Measurements from ENCODE around the gene HIPK2. TPM values are rescaled to one million over a fixed set of nuclear protein-coding genes. Genes with fewer than 3 reads are reported as not detected.

HIPK2 gene
- total RNA-seq, 4 donors from 2014 or later, result 13.6 to 21.8 (median 18.2) TPM

DNA sequence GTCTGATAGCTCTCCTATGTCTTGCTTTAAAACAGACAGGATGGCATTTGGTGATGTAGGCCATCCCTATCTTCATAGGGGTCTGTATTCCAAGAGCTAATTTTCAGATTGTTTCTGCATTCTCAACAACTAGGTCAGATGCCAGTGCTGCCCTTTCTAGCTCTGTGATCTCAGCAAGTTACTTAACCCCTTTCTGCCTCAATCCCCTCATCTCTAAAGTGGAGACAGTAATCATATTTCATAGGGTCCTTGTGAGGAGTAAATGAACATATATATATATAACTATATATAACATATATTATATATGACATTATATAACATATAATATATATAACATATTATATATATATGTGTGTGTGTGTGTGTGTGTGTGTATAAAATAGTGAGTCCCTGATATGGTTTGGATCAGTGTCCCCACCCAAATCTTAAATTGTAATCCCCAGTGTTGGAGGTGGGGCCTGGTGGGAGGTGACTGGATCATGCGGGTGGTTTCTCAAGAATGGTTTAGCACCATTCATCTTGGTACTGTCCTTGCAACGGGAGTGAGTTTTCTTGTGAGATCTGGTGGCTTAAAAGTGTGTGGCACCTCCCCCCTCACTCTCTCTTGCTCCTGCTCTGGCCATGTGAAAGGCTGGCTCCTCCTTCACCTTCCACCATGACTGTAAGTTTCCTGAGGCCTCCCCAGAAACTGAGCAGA, 45.2 kb downstream of the HIPK2 start:
- DNase-seq (ENCODE audit: low spot score in 2 of 2), result no peak
- H3K4me1 ChIP-seq, result peaks cover 49% of the 10 kb centered on the region
- no peaks in the 10 kb centered on the region for H3K27me3 ChIP-seq
- peak overlapping the region; percentile 31 for H3K27ac ChIP-seq
- H3K36me3 ChIP-seq, result no peaks in the 10 kb centered on the region
- WGBS, result 86% methylated on average over 2 of the region's 2 CpGs
- H3K4me3 ChIP-seq, result no peak overlapping the region
- TF ChIP-seq POLR2AphosphoS5 (IDR thresholded peaks at IDR 0.05) (no peak), POLR2A (IDR thresholded peaks at IDR 0.05) (no peak), EP300 (IDR thresholded peaks at IDR 0.05) (no peak)
- TF ChIP-seq, protein P1, sequence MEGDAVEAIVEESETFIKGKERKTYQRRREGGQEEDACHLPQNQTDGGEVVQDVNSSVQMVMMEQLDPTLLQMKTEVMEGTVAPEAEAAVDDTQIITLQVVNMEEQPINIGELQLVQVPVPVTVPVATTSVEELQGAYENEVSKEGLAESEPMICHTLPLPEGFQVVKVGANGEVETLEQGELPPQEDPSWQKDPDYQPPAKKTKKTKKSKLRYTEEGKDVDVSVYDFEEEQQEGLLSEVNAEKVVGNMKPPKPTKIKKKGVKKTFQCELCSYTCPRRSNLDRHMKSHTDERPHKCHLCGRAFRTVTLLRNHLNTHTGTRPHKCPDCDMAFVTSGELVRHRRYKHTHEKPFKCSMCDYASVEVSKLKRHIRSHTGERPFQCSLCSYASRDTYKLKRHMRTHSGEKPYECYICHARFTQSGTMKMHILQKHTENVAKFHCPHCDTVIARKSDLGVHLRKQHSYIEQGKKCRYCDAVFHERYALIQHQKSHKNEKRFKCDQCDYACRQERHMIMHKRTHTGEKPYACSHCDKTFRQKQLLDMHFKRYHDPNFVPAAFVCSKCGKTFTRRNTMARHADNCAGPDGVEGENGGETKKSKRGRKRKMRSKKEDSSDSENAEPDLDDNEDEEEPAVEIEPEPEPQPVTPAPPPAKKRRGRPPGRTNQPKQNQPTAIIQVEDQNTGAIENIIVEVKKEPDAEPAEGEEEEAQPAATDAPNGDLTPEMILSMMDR (IDR thresholded peaks at IDR 0.05), result no peak
- no peaks in the 10 kb centered on the region for H3K9me3 ChIP-seq

DNA sequence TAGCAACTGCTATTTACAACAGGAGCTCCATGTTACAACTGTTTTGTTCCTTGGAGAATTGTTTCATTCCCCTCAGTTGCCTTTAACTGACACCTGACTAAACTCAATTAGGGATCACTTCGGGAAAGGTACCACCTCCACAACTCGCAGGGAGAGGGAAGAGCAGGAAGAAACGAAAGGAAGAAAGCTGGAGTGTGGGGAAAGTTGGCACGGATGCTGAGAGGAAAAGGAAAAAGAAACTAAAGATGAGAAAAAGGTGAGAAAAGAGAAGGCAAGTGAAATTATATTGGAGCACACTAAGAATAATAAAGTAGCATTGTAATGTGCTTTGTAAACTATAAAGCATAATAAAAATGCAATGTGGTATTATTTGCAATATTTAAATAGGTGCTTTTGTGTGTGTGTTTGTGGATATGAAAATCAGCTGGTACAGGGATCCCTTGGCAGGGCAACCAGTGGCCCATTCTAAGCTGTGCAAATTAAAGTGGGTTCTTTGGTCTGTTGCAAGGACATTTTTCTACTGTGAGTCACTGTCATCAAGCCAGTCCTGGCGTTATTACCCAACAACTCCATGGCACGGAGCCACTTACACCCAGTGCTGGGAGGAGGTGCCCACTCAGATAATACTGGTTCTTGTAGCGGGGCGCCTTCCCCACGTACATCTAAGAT, 45.9 kb downstream of the HIPK2 start:
- Histone ChIP-seq H3K9me3 (no peaks in the 10 kb centered on the region), H3K27ac (peak overlapping the region; percentile 46), H3K4me3 (no peak overlapping the region), H3K4me1 (peaks cover 50% of the 10 kb centered on the region), H3K36me3 (no peaks in the 10 kb centered on the region), H3K27me3 (no peaks in the 10 kb centered on the region)
- peak; percentile 93 to 95 for DNase-seq (ENCODE audit: low spot score in 2 of 2)
- 28% methylated on average over 9 of the region's 9 CpGs for WGBS
- TF ChIP-seq POLR2AphosphoS5 (IDR thresholded peaks at IDR 0.05) (peak; percentile 41 to 95 (median 66)), POLR2A (IDR thresholded peaks at IDR 0.05) (no peak)

DNA sequence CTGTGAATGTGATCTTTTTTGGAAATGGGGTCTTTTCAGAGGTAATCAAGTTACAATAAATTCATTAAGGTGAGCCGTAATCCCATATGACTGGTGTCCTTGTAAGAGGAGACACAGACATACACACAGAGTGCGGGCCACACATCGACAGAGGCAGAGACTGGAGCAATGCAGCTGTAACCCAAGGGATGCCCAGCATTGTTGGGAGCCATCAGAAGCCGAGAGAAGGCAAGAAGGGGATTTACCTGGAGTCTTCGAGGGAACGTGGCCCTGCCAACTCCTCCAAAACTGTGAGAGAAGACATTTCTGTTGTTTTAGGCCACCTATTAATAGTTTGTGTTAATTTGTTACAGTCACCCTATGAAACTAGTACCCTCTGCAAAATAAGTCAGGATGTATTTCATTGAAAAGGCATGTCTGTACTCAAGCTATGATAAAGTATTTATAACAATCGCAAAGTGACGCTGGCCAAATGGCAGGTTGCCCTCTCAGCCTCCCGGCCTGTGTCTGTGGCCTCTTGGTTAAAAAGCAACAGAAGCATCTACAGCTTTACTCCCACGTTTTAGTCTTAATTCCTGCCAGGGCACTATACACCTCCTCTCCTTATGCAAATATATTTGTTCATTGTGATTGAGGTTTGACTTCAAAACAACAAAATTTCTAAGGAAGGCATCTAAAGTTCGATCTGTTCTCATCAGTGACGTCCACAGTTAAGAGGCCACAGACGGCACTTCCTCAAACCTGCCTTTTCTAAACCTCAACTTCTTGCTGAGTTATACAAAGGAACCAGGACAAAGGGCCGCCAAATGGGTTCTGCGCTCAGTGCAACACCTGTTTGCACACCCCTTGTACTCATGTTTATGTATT, 46.8 kb downstream of the HIPK2 start:
- Histone ChIP-seq H3K4me1 (peaks cover 53% of the 10 kb centered on the region), H3K27me3 (no peaks in the 10 kb centered on the region), H3K9me3 (no peaks in the 10 kb centered on the region), H3K4me3 (no peak overlapping the region), H3K36me3 (no peaks in the 10 kb centered on the region), H3K27ac (peak overlapping the region; percentile 46)
- no peak for DNase-seq (ENCODE audit: low spot score in 2 of 2)
- 61% methylated on average over 15 of the region's 15 CpGs for WGBS
- TF ChIP-seq POLR2AphosphoS5 (IDR thresholded peaks at IDR 0.05) (no peak), EP300 (IDR thresholded peaks at IDR 0.05) (no peak), POLR2A (IDR thresholded peaks at IDR 0.05) (no peak)
- TF ChIP-seq, protein P1 (IDR thresholded peaks at IDR 0.05), result no peak

DNA sequence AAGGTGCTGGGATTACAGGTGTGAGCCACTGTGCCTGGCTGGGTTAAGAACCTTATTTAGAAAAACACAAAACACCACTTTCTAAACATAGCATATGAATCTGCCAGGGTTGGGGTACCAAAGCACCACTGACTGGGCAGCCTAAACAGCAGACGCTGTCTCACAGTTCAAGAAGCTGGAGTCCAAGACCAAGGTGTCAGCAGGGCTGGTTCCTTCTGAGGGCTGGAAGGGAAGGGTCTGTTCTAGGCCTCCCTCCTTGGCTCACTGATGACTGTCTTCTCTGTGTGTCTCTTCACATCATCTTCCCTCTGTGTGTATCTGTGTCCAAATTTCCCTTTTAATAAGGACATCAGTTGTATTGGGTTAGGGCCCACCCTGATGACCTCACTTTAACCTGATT, 49.6 kb downstream of the HIPK2 start:
- Histone ChIP-seq H3K36me3 (no peaks in the 10 kb centered on the region), H3K4me3 (no peak overlapping the region), H3K4me1 (peaks cover 41% of the 10 kb centered on the region), H3K27me3 (no peaks in the 10 kb centered on the region), H3K27ac (no peak overlapping the region), H3K9me3 (no peaks in the 10 kb centered on the region)
- TF ChIP-seq EP300 (IDR thresholded peaks at IDR 0.05), result no peak
- TF ChIP-seq POLR2AphosphoS5 (IDR thresholded peaks at IDR 0.05), result no peak
- no peak for TF ChIP-seq POLR2A (IDR thresholded peaks at IDR 0.05)
- TF ChIP-seq, protein P1 (IDR thresholded peaks at IDR 0.05), result no peak
- DNase-seq (ENCODE audit: low spot score in 2 of 2), result no peak
- WGBS, result 100% methylated on average over 1 of the region's 1 CpG

DNA sequence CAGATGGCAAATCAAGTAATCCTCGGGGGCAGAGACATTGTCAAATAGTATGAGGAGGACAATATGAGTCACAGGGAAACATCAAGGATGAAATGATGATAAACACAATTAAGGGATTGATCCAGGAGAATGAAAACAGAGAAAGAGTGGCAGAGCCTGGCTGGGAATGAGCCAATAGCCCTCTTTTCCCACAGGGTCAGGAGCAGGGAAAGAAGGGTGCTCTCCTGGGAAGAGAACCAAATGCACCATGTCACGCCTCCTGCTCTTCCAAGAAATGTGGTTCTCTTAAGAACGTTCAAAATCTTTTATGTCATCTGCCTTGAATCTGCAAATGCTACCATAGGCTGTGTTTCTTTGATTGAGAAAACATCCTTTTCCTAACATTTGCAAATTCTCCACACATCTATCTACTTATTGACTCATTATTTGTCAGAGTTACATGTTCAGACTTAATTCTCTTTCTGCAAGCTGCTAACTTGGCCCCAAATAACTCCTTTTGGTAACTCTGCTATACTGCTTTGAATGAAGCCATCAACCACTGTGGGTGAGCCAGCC, 50.6 kb downstream of the HIPK2 start:
- no peak overlapping the region for H3K27ac ChIP-seq
- H3K36me3 ChIP-seq, result no peaks in the 10 kb centered on the region
- no peak for DNase-seq (ENCODE audit: low spot score in 2 of 2)
- TF ChIP-seq, protein P1 (IDR thresholded peaks at IDR 0.05), result no peak
- no peak for TF ChIP-seq POLR2A (IDR thresholded peaks at IDR 0.05)
- no peak for TF ChIP-seq EP300 (IDR thresholded peaks at IDR 0.05)
- no peak for TF ChIP-seq POLR2AphosphoS5 (IDR thresholded peaks at IDR 0.05)
- no peak overlapping the region for H3K4me3 ChIP-seq
- peaks cover 33% of the 10 kb centered on the region for H3K4me1 ChIP-seq
- WGBS, result 57% methylated on average over 3 of the region's 3 CpGs
- H3K27me3 ChIP-seq, result no peaks in the 10 kb centered on the region
- no peaks in the 10 kb centered on the region for H3K9me3 ChIP-seq
